OCI-LY3 (cell line): ENCODE results near the gene CHRNB1.

Experiments used
- H2AFZ ChIP-seq: fragments of 200-600, 300-600 bp; shearing (Covaris generic); 2 replicates; pipeline ENCODE4 v1.6.0; 2014; ENCODE audit warnings: antibody characterized with exemption, low read depth, low read length
- H3K27ac ChIP-seq: fragments of 200-600, 300-600 bp; sonication (generic); 2 replicates; pipeline ENCODE4 v1.5.1; 2014; ENCODE audit warnings: mild to moderate bottlenecking, low read length, moderate library complexity, mixed read lengths
- H3K27me3 ChIP-seq: fragments of 200-600, 300-600 bp; sonication (generic); 2 replicates; pipeline ENCODE4 v1.6.1; 2014; ENCODE audit warnings: low read depth, low read length, mixed read lengths
- H3K36me3 ChIP-seq: fragments of 200-600, 300-600 bp; sonication (generic); replicated peaks from 2 replicates; pipeline ENCODE3; 2014; ENCODE audit warnings: low read depth, low read length, mixed read lengths
- H3K4me1 ChIP-seq: fragments of 300-600, 200-600 bp; sonication (generic); 2 replicates; pipeline ENCODE4 v1.6.1; 2014; ENCODE audit warnings: low read length, mixed read lengths
- H3K4me2 ChIP-seq: fragments of 200-600, 300-600 bp; sonication (generic); 2 replicates; pipeline ENCODE4 v1.6.1; 2014; ENCODE audit warnings: low read length, mixed read lengths
- H3K4me3 ChIP-seq: fragments of 300-600, 200-600 bp; sonication (generic); 2 replicates; pipeline ENCODE4 v1.5.1; 2014; ENCODE audit warnings: antibody characterized with exemption, mild to moderate bottlenecking, low read length, moderate library complexity
- H3K79me2 ChIP-seq: fragments of 300-600, 200-600 bp; shearing (Covaris generic); 2 replicates; pipeline ENCODE4 v1.6.1; 2014; ENCODE audit warnings: mild to moderate bottlenecking, low read length, mixed read lengths
- H3K9ac ChIP-seq: fragments of 300-600, 200-600 bp; shearing (Covaris generic); 2 replicates; pipeline ENCODE4 v1.6.0; 2014; ENCODE audit warnings: mild to moderate bottlenecking, low read length, moderate library complexity
- H3K9me3 ChIP-seq: fragments of 200-600, 300-600 bp; shearing (Covaris generic); 2 replicates; pipeline ENCODE4 v1.6.1; 2014; ENCODE audit warnings: low read length, mixed read lengths; ENCODE audit not compliant: insufficient read depth
- H4K20me1 ChIP-seq: fragments of 200-600, 300-600 bp; sonication (generic); 2 replicates; pipeline ENCODE4 v1.6.1; 2016; ENCODE audit warnings: low read length, mixed read lengths; ENCODE audit not compliant: insufficient read depth
- CTCF ChIP-seq: fragments of 200-600, 300-600 bp; sonication (generic); IDR thresholded peaks from 2 replicates; pipeline ENCODE4 v1.5.1; 2014; ENCODE audit warnings: antibody characterized with exemption, low read length, low read depth
- EZH2phosphoT487 ChIP-seq: fragments of 200-600 bp; shearing (Covaris generic); IDR thresholded peaks from 2 replicates; pipeline ENCODE4 v1.6.1; 2018; ENCODE audit warnings: antibody characterized with exemption, mixed run types, low read depth

Gene CHRNB1

DNA sequence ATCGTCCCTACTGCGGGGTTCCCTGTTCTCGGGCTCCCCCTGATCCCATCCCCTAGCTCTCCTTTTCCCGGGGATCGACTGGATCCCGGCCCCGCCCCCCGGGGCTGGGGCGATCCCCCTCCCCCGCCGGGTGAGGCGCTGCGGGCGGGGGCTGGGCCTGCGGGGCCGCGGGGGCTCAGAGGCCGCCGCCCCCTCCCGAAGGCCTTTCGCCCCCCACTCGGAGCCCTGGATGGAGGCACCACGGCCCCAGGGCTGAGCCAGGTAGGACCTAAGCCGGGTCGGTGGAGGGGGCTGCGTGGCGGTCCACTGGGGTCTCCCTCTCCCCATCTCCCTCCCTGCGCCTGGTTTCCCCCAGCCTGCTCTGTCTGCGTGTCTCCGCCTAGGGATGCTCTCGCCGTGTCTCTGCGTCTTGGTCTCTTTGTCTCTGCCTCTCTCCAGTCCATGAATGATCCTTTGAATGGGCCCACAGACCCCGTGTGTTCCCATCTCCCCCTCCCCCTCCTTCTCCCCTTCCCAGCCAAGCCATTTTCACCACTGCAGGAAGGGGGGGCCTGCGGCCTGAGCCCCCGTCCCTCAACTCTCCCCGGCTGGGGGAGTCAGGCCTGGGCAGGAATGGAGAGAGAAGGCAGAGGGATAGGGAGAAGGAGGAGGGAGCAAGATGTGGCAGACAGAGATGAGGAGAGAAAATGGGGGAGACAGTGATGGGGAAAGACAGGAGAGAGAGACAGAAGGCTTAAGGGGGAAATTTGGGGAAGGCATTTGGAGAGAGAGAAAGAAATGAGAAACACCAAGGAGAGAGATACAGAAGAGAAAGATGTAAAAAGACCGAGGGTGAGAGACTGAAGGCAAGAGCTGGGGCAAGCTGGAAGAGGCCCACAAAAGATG, 39.3 kb upstream of the CHRNB1 start:
- peak overlapping the region; percentile 83 for H3K4me3 ChIP-seq
- H3K4me1 ChIP-seq: peaks cover 10% of the 10 kb centered on the region

GRCh38 chr17:7406235-7406825, 38.5 kb upstream of the CHRNB1 start:
- H3K79me2 ChIP-seq: no peaks in the 10 kb centered on the region
- H3K27me3 ChIP-seq: peaks cover 5% of the 10 kb centered on the region; the same call in 1 of the 2 replicates
- no peak overlapping the region for H3K27ac ChIP-seq
- H3K4me3 ChIP-seq: no peak overlapping the region
- no peak overlapping the region for H3K9ac ChIP-seq
- no peak overlapping the region for H3K4me2 ChIP-seq
- no peak overlapping the region for H2AFZ ChIP-seq
- peaks cover 10% of the 10 kb centered on the region for H3K4me1 ChIP-seq
- no peaks in the 10 kb centered on the region for H3K36me3 ChIP-seq
- H3K9me3 ChIP-seq: no peaks in the 10 kb centered on the region
- TF ChIP-seq CTCF: no peak
- TF ChIP-seq EZH2phosphoT487: no peak
- H4K20me1 ChIP-seq: no peaks in the 10 kb centered on the region

More for the DNA sequence above, 39.3 kb upstream of the CHRNB1 start:
- H3K9me3 ChIP-seq: no peaks in the 10 kb centered on the region
- peak overlapping the region; percentile 85 for H3K4me2 ChIP-seq
- H3K36me3 ChIP-seq: no peaks in the 10 kb centered on the region
- peaks cover 5% of the 10 kb centered on the region; the same call in 1 of the 2 replicates for H3K27me3 ChIP-seq
- H3K79me2 ChIP-seq: no peaks in the 10 kb centered on the region
- H3K27ac ChIP-seq: no peak overlapping the region
- no peak overlapping the region for H2AFZ ChIP-seq
- no peaks in the 10 kb centered on the region for H4K20me1 ChIP-seq
- H3K9ac ChIP-seq: no peak overlapping the region
- TF ChIP-seq EZH2phosphoT487: no peak
- no peak for TF ChIP-seq CTCF

GRCh38 chr17:7407082-7407481, 37.8 kb upstream of the CHRNB1 start:
- no peaks in the 10 kb centered on the region for H3K79me2 ChIP-seq
- H3K9ac ChIP-seq: no peak overlapping the region
- no peak overlapping the region for H3K4me3 ChIP-seq
- H3K27me3 ChIP-seq: peaks cover 5% of the 10 kb centered on the region; the same call in 1 of the 2 replicates
- H2AFZ ChIP-seq: no peak overlapping the region
- H3K4me1 ChIP-seq: peaks cover 10% of the 10 kb centered on the region
- no peaks in the 10 kb centered on the region for H4K20me1 ChIP-seq
- no peak for TF ChIP-seq CTCF
- TF ChIP-seq EZH2phosphoT487: no peak
- H3K36me3 ChIP-seq: no peaks in the 10 kb centered on the region
- no peak overlapping the region for H3K4me2 ChIP-seq
- no peak overlapping the region for H3K27ac ChIP-seq
- H3K9me3 ChIP-seq: no peaks in the 10 kb centered on the region
